Neural progenitor cell (in vitro differentiated cells): ENCODE results near the gene DHX29.

Source experiments
- EZH2 ChIP-seq: fragments of 200-600 bp; sonication (generic); IDR thresholded peaks from 2 replicates; pipeline ENCODE4 v1.6.1; 2017; ENCODE audit warnings: antibody characterized with exemption, mild to moderate bottlenecking, moderate library complexity
- TF ChIP-seq, protein P1 (sequence below): fragments of 200-600 bp; sonication (generic); IDR thresholded peaks from 2 replicates; pipeline ENCODE4 v1.5.1; 2017; ENCODE audit warnings: antibody characterized with exemption, mild to moderate bottlenecking

DNA sequence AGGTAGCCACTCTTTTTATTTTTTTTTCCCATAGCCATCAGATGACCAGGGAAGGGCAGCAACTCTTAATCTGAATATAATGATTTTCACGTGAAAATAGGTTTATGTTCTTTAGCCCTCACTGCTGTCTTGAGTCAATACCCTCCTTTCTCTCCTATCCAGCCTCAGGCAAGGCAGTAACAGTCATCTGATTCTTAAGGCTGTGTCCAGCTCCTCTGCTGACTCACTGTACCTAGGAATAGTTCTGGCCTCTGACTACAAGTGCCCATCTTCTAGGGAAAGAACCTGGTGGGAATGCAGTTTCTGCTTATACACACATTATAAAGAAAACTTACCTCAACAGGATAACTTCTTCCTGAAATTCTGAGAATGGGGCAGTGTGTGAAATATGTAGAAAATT, 30.7 kb downstream of the DHX29 start:
- TF ChIP-seq, protein P1, sequence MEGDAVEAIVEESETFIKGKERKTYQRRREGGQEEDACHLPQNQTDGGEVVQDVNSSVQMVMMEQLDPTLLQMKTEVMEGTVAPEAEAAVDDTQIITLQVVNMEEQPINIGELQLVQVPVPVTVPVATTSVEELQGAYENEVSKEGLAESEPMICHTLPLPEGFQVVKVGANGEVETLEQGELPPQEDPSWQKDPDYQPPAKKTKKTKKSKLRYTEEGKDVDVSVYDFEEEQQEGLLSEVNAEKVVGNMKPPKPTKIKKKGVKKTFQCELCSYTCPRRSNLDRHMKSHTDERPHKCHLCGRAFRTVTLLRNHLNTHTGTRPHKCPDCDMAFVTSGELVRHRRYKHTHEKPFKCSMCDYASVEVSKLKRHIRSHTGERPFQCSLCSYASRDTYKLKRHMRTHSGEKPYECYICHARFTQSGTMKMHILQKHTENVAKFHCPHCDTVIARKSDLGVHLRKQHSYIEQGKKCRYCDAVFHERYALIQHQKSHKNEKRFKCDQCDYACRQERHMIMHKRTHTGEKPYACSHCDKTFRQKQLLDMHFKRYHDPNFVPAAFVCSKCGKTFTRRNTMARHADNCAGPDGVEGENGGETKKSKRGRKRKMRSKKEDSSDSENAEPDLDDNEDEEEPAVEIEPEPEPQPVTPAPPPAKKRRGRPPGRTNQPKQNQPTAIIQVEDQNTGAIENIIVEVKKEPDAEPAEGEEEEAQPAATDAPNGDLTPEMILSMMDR: no peak
- no peak for TF ChIP-seq EZH2
